HG03103 (cell line): ENCODE data around the gene AMBRA1.

Source experiments
- ATAC-seq: cut with Tn5 transposase; IDR thresholded peaks from one replicate; pipeline ENCODE4 v1.9.1; 2021; ENCODE audit warnings: low read depth; ENCODE audit not compliant: unreplicated experiment

The AMBRA1 gene

DNA sequence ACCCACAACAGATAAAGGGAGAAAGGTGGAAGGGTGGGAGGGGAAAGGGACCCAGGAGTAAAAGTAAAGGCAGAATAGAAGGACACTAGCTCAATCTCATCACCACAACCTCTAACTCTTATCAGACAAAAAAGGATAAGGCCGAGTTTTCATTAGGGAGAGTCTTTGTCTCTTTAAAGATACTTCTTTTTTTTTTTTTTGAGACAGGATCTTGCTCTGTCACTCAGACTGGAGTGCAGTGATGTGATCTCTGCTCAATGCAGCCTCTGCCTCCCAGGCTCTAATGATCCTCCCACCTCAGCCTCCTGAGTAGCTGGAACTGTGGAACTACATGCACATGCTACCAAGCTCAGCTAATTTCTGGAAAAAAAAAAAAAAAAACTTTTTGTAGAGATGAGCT is 116.7 kb downstream of the AMBRA1 start:
- no peak for ATAC-seq

DNA sequence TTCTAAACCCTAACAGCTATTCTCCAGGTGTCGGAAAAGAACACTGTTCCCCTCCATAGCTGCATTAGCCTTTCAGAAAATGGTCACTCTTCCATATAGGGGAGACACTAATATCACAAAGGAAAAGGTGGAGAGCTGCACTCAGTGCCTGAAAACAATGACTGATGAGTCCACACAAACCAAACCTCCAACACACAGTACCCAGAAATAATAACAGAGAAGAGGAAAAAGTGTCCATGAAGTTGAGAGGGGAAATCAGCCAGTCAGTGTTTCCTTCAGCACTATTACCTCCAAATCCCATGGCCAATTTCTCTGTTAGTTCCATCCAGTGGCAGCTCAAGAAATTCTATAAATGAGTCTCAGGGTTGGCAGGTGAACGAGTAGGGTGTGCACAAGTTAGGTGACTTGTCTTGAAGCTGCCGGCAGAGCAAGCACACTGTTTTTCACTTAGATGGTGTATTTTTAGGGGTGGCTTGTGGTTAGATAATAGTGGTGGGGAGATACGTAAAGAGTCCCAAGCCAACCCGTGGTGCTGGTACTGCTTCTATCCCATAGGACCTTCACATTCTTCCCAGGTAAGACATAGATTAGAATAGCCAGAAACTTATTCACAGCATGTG is 117.8 kb downstream of the AMBRA1 start:
- no peak for ATAC-seq

DNA sequence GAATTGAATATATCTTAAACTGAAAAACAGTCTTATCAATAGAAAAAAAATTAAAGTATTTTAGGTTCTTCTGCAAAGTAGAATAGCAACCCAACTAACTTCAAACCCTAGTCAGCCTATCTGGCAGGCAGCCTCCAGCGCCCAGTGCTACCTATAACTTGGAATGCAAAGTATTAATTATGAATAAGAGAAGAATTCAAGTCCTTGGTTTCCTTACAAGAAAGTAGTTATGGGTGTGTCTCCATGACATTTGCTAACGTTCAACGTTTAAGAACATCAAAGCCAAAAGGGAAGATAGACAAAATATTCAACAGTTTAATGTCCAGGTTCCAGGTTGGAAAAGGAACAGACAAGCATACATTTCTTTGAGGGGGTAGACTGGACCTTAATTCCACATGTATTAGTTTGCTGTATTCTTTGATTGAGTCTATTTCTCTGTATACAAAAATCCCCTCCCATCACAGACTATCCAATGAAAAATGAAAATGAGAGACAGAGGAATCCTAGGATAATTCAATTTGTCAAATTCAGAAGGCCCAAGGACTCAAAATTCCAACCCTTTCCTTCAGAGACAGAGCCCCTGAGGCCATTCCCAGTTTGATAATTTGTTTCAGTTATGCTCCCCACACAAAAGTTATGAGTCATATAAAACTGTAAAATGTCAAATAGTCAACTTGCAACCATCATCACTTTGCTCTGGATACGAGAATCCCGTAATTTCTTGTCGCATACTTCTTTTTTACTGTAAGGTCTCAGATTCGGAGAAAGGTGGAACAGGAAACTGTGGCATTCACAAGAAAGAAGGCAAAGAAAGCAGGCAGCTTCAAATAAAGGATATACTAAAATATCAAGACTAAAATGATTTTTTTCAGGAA is 118.5 kb downstream of the AMBRA1 start:
- no peak for ATAC-seq

DNA sequence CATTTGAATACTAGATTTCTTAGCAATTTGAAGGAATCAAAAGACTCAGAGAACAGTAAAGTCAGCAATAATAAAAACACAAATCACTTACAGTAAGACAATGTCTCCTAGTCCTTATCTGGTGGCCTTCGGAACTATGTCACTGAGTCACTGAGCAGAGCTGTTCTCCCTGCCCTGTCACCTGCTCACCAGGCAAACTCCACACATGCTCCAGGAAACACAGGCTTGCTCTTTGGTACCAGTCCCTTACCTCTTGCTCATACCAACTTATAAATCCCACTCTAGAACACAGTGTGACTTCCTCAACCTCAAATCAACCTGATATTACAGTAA is 121.2 kb downstream of the AMBRA1 start:
- no peak for ATAC-seq

DNA sequence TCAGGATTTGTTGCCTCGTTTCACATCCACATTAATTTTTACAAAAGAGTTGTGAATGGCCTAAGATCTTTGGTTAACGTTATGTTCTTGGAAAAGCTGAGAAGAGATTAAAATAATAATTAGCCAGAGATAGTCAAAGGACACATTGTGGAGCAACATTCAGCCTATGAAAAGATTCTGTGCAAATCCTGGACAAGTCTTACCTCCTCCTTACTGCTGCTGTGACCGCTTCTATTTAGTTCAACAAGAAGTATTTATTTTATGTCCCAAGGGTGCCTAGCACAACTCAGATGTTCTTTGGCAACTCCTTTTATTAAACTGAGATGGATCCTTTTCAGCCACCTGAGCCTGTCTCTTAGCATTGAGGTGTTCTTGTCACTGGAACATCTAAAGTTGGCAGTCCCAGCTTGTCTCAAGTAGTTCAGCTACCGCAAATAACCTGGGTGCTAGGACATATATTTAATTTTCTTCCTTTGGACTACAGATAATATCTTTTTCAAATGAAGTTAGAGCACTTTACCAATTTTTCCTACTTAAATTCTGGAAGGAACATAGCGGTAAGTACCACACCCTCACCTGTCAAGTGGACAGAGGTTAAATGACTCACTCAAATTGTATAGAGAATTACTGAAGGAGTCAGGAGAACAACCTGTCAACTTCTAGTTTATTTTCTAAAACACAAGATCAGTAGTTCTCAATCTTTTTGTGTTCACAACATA is 121.7 kb downstream of the AMBRA1 start:
- no peak for ATAC-seq

DNA sequence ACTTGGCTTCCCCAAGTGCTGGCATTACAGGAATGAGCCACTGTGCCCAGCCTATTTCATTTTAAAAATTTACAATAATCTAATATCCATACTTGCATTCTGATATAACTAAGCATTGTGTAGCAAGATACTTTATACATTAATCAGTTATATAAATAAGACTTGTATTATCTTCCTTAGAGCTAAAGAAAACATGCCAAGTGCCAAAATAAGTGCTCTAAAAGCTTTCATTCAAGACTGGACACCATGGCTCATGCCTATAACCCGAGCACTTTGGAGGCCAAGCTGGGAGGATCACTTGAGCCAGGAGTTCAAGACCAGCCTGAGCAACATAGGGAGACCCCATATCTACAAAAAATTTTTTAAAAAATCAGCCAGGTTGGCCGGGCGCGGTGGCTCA is 123.9 kb downstream of the AMBRA1 start:
- no peak for ATAC-seq

DNA sequence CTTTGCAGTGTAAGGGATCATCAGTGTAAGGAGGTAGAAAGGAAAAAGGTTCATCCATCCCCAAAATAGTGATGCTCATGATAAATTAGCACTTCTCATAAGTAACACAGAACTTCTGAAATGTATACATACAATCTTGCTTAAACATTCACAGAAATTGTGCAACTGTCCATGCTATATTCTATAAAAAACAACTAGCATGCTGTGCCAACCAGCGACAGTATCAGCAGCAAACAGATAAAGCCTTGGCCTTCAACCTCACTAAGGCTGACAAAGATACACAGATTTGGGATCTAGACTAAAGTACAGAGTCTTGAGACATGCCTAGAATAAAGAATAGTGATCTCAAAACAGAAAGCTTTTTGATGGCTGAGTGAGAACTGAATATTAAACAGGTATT is 128.1 kb downstream of the AMBRA1 start:
- no peak for ATAC-seq

DNA sequence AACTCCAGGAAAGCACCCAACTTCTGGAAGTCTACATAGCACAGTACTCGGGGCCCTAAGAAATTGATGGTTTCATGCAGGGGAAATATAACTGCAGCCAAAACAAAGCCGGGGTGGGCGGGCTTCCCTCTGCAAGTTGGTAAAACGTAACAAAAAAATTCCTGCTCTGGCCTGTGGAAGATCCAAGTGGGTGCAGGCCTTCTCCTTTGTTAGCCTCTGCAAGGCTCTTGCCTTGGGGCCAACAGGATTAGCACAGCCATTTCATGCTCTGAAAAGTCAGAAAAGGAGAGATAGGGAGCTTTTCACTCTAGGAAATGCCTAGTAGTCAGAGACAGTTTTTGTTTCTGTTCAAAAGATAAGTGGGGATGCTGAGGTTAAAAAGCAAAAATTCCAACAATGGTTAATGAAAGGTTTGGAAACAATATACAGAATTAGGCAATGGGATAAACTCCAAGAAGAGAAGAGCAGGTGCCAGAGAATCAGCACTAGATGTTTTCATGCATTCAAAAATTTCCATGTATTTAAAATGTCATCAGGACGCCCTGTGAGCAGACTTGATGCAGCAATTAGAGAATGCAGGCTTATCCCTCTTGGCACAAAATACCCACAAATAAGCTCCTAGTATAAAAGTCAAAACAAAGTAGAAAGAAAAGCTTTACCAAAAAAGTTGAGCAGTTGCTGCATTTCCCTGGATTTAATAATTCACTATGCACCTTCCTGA is 130.0 kb downstream of the AMBRA1 start:
- no peak for ATAC-seq

DNA sequence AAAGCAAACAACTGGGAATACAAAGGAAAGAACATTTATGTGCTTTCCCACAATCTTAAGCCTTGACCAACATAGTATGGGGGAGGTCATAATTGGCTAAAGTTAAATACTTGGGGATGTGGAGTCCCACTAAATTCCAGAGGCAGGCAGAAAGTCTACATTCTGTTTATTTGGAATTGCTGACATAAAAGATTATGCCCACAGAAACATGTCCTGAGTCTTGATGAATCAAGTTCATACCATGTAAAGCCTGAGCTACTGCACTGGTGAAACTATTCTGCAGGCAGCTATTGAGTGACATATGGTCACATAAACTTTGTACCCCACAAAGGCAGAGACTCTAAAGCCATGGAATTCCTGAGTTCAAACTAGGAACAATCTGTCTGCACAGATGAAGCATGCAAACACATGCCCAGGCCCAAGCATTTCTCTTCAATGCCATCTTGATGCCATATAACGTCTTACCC is 132.3 kb downstream of the AMBRA1 start:
- no peak for ATAC-seq

DNA sequence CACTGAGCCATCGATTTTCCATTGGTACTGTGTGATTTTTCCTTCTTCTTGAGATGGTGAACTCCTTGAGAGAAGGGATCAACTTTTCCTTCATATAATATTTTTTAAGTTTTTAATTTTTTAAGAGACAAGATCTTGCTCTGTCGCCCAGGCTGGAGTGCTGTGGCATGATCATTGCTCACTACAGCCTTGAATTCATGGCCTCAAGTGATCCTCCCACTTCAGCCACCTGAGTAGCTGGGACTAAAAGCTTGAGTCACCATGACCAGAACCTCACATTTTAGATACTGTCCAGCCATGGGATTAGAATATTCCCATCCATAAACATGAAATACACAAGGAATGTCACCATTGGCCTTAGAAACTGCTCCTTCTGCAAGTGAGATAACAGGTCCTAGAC is 135.3 kb downstream of the AMBRA1 start:
- ATAC-seq: no peak

DNA sequence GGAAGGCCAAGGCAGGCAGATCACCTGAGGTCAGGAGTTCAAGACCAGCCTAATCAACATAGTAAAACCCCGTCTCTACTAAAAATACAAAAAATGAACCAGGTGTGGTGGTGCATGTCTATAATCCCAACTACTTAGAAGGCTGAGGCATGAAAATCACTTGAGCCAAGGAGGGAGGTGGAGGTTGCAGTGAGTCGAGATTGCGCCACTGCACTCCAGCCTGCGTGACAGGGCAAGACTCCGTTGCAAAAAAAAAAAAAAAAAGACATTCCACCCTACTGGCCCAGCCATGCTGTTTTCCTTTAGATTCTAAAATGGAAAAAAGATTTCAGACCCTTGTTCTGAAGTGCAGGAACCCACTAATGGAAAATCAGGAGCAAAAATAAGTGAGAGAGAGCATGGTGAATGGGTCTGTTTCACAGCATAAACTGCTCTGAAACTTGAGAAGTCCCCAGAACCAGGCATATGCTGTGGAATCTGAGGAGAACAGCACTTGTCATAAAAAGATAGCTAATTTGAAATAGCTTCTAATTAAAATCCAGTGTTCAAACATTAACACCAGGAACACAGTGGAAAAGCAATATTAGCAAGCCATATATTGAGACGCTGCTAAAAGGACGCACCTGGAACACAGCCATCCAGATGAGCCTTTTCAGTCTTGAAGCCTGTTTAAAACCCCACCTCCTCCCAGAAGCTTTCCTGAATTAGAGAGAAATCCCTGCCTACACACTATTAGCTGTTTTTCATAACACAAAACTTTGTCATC is 136.0 kb downstream of the AMBRA1 start:
- no peak for ATAC-seq

DNA sequence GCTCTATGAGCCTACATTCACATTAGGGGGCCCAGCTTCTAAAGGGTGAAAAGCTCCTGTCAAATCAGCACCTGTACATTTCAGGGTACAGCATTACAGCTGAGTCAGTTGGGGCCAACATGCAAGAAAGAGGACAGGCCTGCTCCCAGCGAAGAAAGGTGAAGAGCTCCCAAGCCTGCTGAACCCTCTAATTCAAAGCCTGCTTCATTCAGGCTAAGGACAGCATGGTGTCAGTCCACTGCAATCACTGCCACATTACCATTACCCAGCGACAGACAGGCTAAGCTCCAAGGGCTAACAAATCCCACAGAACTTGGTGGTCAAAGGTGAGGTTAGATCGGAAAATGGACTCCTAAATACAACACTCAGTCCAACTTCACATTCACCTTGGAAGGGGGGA is 136.8 kb downstream of the AMBRA1 start:
- no peak for ATAC-seq

DNA sequence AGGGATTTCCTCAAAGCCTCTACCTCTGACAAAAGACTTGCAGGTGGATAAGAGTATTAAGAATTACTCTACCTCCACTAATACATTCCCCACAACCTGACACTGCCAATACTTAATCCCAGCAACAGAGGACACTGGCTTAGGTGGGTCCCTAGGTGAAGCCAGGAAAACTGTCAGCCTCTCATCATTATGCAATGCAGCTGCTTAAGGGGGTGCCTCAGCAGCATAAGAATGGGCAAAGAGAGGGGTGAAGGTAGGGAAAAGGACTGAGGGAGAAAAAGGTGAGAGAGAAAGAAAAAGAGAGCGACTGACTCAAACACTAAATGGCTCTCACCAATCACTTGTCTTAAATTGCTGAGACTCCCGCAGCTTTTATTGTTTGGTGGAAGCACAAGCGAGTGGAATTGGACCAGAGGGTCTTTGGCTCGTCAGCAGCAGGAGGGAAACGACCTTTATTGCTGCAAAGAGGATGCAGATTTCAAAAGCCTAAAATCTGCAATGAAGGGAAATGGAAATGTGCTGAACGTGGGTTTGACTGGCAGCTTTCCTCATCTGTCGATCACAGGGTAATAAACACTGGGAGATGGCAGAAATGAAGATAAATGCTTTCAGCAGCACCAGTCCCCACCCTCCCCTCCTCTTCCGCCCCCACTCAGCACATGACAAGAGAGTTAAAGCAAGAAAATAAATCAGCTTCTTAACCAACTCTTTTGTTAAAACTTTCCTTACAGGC is 137.4 kb downstream of the AMBRA1 start:
- no peak for ATAC-seq

DNA sequence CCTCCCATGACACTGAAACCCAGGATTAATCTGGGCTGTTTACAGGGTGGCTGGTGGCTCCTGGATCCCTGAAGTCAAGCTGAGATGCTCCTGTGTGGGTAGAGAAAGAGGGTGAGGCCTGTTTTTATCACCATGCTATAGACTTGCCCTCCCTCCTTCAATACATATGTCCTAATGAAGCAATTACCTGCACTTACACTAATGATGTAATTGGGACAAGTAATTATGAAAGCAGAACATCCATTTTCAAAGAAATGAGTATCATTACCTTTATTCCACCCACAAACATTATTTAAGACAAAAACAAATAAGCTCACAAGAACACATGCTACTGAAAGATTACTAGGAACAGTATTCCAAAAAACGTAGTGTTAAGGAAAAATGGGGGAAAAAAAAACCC is 138.0 kb downstream of the AMBRA1 start:
- no peak for ATAC-seq

DNA sequence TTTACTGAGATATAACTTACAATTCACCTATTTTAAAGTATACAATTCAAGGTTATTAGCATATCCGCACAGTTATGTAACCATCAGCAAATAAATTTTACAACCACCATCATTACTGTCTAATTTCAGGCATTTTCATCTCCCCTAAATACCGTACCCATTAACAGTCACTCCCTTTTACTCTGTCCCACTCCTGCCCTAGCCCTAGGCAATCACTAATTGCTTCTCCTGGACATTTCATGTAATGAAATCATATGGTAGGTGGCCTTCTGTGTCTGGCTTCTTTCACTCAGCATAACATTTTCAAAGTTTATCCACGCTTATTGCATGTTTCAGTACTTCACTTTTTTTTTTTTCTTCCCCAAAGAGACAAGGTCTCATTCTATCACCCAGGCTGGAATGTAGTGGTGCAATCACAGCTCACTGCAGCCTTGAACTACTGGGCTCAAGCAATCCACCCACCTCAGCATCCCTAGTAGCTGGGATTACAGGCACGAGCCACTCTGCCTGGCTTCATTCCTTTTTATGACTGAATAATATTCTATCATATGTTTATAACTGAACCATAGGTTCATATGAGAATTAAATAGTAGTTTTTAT is 140.8 kb downstream of the AMBRA1 start:
- no peak for ATAC-seq

DNA sequence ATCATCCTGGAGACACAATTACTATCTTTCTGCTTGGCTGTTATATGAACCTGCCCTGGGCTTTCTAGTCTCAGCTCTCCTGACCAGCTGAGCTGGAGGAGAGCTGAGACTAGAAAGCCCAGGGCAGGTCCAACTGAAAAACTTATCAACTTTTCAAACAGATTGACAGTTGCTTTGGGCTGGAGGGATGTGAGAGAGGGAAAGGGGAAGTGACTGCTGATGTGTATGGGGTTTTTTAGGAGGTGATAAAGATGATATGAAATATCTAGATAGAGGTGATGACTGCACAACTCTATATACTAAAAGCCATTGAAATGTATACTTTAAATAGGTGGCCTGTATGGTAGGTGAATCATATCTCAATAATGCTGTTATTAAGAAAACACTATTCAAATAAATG is 142.1 kb downstream of the AMBRA1 start:
- ATAC-seq: no peak

DNA sequence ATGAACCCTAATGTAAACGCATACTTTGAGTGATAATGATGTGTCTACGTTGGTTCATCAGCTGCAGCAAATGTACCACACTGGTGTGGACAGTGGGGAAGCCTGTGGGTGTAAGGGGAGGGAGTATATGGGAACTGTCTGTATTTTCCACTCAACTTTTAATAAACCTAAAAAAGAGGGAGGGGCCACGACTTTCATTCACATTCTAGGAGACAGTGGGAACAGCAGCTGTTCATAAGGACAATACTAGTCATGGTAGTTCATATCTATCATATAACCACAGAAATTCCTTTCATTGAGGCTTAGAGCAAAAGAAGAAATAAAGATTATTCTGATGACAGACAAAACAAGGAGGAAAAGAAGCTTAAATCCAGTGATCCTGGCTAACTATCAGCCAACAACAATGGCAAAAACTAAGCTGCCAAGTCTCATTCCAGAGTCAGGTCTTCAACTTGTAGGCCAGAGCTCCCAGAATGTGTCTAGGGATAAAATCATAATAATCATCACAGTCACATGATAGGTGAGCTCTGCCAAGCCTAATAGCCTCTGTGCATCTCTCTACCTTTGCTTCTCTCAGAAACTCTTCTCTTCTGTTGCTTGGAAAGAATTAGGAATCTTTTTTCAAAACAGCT is 142.9 kb downstream of the AMBRA1 start:
- no peak for ATAC-seq

DNA sequence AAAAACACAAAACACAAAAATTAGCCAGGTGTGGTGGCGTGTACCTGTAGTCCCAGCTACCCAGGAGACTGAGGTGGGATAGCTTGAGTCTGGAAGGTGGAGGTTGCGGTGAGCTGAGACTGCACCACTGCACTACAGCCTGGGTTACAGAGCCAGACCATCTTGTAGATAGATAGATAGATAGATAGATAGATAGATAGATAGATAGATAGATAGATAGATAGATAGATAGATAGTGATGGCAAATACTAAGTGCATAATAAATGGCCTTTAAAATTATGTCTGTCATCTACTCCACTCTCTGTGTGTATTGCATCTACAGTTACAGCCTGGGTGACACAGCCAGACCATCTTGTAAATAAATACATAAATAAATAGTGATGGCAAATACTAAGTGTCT is 146.3 kb downstream of the AMBRA1 start:
- no peak for ATAC-seq
